Measurements from ENCODE around the gene XIST.
"Not testable (repeated sequence)": the region's sequence is repeated elsewhere in the genome, so short reads cannot be mapped to it uniquely, and the experiment has no call there.

XIST gene

DNA sequence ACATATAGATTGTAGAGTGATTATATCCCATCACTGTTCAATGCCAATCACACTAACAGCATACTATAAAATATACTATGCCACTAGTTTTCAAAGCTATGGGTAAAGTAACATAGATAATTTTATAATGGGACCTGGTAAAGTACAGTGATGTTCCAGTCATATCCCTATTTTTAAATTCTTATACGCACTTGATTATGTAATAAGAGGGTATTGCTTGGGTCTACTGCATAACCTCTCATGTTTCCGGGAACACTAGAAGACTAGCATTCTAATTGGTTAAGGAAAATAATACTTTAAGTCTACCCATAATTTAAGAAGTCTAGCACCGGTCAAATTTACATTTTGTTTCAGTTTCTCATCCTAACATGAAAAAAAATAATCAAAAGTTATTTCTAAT is 14.4 kb downstream of the XIST start:
- DNase-seq: no peak

DNA sequence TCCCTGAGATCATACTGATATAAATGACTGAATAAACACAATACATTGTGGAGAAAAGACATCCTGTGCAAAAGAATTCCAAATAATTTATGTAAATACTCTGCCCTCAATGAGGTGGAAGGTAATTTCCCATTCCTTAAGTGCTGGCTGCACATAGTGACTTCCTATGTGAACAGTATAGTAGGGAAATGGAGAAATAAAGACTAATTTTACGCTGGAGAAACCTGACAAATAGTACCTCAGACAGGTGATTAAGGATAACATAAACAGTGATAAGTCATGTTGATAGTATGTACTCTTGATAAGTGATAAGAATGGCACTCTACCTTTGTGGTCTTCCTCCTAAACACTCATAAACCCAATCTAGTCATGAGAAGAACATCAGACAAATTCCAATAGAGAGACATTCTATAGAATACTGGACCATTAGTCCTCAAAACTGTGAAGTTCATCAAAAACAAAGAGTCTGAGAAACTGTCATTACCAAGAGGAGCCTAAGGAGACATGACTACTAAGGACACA is 15.5 kb downstream of the XIST start:
- no peak for DNase-seq

DNA sequence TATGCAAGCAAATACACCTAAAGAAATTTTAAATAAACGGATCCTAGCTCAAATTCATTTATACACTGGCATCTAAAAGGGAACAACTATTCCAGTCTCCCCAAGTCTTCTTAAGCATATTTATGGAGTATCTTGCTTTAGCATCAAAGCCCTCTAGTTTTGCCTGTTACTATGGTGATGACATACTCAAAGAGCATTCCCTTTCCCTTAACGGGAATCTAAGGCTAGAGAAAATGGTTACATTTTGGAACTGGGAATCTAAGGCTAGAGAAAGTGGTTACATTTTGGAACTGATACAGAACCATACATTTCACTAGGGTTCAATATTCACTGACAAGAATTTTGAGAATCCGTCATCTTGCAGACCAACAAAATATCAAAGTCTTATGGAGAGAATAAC is 18.3 kb downstream of the XIST start:
- DNase-seq: no peak

DNA sequence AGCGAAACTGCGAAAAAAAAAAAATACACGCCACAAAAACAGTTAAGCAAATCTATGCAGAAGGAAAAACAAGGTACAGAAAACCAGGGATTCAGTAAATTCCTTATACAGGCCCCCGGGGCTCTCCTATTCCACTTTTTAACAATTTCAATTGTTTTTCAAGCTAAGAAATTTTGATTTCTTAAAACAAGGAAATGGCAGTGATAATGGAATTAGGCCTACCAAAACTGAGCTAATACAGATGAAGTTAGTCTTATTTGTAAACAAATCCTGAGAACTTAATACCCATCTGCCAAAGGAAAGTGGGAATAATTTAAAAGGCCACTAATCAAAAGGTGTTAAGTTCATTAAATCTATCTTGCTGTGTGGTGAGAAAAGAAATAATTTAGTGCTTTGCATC is 20.2 kb downstream of the XIST start:
- no peak for DNase-seq

DNA sequence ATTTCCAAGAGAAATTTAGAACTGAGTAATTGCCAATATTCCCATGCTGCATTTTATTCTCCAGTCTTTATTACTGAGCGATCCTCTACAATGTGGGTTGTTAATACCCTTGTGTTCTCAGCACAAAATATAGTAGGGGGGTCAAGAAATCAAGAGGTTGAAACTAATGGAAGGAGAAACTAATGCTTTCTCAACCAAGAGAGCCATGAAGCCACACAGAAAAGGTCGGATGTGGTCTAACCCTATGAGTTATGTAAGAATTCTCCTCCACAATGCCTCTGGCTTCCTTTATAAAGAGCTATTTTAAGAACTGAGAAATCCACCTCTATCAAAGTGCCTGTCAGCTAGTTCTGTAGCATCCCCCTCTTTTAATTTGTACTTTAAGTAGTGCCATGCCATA is 21.0 kb downstream of the XIST start:
- peak; percentile 5 for DNase-seq

DNA sequence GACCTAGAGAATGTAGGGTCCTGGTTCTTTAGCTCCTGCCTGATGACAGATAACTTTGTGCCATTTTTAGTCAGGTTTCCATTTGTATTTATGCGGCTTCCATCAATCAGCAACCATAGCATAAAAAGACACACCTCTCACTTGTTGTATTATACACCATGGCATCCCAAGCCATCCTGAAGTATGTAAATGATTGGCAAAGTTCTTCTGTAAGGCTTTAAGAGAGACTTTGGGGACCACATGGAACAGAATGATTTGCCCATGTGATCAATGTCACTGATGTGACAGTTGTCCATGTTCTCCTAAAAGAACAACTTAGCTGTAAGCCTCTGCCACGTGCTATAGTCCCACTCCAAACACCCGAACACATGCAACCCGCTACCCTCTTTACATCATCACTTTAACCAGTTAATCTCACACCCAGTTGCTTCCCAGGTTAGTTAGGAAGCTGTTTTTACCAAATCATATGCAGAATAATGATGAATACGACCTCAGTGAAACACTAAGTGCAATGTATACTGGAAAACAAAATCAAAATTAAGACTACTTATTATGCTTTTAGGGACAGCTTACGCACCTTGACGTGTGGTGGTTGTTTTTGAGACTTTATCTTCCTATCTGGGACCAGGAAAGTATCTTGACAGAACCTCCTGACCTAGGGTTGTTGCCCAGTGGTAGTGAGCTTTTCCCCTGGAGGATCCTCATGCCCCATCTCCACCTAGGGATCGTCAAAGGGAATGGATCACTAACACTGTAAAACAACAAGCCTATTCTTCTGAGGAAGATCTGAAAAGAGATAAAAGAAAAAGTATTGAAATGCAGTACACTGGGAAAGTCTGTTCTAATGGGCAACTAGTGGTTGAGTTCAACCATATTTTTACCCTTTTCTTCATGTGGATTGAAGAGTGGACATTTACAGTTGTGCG is 21.8 kb downstream of the XIST start:
- no peak for DNase-seq

DNA sequence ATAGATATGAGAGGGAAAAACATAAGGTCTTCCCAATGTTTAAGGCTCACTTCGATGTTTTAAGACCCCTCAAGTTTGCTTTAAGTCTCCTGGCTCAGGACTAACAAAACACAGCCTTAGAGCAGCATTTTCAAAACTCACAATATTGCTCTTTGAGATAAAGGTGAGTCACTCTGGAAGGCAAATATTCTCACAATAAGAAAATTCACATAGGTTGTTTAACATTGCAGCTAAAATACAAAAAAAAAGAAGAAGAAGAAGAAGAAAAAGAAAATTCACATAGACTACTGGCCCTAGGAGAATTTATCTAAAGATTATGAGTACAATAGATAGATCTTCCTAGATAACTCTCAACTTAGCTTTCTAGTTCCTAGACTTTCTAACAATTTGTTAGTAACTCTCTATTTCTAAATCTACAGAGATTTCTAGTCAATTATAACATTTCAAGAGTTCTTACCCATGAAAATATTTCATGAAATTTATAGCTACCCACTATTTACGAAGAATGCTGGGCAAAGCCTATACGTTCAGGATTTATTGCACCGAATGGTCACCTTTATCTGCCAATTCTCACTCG is 22.5 kb downstream of the XIST start:
- no peak for DNase-seq

DNA sequence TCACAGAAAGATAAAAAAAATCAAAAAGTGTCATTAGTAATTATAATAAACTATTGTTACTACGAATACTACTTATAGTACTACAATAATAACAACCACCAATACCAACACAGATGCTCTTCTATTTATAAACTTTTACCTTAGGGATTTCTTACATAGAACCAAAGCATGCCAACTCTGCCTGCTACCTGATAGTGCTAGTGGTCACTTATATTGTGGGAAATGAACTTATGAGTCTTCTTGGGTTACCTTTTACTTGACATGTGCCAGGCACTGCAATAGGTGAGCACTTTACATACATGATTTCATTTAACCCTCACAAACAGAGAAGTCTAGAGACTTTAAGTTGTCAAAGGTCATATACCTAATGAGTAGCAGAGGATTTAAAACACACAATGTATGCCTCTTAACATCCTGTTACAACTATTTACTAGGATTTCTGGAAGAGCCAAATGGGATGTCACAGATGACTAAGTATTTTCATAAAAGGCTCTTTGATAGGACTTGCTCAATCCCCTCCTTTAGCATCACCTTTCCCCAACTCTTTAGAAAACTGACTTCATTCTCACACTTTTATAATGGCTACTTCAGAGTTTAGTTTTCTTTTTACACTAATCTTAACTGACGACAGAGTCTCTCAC is 24.3 kb downstream of the XIST start:
- DNase-seq: no peak

DNA sequence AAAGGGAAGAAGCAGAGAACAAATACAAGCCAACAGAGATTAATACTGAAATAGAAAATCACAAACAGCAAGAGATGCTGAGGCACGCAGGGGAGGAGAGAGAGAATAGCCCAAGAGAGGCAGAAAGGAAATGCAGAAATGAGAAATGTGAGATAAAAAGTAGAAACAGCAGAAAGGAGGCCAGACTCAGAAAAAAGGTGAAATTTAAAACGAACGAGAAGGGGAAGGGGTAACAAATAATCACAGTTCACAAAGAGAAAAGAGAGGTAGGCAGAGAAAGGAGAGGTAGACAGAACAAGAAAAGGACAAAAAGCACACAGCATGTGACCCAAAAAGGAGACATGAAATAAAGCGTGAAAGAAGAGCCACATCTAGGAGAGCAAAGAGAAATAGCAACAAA is 25.1 kb downstream of the XIST start:
- no peak for DNase-seq

DNA sequence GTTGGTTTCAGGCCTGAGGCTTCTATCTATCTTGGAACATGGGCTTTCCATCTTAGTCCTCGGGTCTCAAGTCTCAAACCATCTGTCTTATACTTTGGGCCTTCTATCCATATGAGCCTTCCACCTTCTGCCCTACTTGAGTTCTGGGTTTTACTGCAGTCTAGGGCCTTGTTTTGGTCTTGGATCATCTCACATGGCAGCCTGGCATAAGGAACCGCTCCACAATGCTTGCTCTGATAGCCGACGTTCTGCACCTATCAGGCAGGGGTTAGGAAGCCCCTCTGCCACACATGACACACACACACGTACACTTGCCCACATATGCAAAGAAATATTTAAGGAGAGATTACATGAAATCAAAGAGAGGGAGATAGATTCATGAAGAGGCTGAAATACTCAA is 25.5 kb downstream of the XIST start:
- no peak for DNase-seq

DNA sequence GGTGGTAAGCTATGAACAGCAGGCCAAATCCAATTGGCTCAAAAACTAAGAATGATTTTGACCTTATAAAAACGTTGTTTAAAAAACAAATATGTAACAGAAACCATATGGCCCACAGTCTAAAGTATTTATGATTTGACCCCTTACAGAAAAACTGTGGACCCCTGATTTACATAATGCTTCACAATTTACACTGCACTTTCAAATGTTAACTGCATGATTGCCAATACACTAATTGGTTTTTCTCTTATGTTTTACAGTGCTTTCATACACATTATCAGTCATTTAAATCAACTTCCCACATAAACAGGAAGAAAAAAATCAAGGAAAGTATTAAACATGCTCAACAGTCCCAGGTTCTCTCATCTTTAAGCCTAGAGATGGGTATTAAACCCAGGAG is 26.9 kb downstream of the XIST start:
- no peak for DNase-seq

DNA sequence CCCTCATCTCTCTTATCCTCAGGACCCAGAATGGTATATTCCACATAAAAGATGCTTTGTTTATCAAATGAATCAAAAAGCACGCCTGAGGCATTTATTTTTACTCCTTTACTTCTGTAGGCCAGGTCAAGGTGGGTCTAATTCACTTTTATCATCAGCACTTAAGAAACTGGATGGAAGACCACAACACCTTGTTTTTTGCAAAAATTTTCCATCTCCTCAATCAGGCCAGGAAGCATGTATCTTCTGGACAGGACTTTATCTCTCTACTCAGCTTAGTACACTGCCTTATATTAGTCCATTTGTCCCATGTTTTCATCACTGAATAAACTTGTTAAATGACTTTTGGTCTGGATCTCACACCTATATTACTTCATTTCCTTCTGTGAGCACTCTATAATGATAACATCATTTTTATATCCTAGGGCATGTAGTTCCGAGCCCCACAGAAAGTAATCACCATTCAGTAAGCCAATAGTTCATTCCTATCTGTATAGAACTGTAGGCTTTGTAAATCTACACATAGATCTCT is 29.0 kb downstream of the XIST start:
- no peak for DNase-seq

DNA sequence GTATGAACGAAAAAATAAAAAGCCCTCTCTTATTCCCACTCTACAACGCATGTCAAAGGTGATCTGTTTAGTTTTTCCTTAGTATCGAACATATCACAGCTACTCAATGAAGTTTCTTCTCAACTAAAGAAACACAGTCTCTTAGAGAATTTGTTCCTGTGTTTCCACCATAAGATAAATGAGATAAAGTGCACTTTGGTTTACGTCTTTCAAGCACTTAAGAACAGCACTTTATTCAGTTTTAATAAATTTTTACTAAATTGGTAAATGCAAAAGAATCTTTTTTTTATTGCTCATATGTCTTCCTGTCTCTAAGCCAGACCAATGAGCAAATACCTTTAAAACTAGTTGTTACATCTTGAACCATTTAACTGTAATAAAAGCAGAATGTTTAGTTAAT is 29.7 kb downstream of the XIST start:
- DNase-seq: no peak

DNA sequence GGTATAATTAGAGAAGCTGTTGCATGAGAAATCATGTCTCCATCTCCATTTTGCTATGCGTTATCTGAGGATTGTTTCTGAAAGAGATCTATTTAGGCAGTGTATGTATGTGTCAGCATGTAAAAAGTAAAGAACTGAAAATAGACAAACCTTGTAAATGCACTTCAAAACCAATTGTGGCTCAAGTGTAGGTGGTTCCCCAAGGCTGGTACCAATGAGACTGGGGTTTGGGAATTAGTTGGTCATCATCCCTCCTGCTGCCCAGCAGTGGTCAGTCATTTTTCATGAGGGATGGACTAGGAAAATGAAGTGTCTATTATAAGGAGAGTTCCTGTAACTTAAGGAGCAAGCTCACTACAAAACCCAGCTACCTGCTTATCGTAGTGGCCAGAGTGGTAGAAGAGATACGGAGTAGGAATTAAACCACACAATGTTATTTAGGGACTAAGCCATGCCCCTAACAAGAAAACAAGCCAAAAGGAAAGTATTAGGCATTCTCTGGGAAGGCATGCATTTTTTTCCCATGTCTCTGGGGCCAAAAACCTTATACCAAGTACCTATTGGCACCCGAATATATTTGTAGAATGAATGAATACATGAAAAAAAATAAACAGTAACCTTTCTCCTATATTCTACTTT is 30.5 kb downstream of the XIST start:
- no peak for DNase-seq

DNA sequence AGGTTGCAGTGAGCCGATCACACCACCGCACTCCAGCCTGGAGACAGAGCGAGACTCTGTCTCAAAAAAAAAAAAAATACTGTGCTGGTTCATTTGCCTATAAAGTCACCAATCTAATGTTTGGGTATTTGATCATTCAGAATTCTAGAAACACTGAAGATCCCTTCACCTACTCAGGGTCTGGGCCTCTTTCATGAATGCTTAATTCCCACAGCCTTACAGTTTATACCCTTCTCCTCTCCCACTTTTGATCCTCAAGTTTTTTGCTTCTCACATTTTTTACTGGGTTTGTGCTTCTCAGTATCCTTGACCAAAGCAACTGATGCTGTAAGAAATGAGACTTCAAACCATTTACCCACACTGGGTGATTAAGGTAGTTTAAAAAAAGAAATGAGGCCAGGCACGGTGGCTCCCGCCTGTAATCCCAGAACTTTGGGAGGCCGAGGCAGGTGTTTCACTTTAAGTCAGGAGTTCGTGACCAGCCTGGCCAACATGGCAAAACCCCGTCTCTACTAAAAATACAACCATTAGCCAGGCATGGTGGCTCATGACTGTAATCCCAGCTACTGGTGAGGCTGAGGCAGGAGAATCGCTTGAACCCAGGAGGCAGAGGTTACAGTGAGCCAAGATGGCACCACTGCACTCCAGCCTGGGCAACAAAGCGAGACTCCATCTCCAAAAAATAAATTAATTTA is 32.5 kb downstream of the XIST start:
- not testable (repeated sequence) for DNase-seq

DNA sequence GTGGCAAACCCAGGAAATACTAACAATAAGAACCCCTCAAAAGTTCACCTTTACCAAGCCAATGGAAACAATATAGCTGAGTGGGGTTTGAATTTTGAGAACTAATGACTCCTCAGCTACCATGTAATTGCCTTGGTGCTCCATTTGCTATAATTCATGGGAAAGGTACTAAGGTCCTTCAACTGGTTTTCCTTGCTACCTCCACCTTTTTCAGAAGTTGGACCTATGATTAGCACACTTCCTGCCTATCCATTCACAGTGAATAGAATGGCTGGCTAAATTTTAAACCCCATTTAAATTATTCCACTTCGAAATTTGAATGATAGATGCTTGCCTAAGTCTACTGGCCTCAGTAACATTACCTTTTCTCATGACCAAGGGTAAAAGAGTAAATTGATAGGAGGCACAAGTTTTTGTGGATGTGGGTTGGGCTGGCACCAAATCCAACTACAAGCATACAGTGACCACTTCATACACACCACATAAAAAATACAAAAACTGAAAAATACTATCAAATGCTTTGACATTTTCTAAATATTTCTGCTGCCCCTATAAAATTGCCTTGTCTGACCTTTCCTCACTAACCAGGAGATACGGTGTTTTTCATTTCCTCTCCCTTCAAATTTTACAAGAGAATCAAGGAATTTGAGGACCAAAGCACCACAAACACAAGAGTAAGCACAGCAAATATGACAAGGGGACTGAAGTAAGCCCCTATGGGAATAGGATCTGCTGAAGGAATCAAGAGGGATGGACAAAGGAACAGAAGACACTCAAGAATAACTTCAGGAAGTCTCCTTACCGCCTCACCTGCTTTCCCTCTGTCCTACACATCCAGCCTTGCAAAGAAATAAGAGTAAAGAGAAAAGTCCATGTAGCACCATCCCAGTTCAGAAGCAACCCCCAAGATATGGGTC is 34.1 kb downstream of the XIST start:
- no peak for DNase-seq

DNA sequence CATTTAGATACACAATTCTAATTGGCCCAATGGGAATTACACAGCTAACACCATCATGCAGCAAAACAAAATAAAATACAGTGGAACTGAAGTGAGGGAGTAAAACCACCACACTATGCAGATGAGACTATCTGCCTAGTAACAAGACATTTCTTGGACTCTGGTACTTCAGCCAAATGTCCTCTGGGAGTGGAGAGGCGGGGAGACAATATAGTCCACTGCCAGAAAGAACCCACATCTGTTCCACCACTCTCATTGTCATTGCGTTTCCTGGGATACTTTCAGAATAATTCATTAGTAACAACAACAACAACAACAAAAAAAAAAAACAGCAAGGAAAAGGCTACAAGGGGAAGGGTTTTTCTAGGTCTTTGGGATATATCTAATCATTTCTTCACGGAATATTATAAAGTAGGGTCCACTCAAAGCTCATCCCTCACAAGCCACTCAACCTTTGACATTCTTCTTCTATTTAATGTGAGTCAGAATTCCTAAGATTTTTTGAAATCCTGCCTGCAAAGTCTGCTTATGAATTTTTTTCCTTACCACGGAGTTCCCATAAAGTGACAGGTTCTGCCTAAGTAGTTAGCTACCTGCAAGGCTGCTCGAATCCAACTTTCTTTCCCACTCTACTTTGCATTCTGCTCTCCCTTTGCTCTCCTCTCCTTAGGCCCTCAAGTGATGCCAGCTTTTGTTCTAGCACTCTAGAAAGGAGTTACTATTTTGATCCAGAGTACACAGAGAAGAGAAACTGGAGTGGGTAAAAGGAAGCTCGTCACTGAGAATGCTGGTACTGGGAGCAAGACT is 34.9 kb downstream of the XIST start:
- DNase-seq: no peak

DNA sequence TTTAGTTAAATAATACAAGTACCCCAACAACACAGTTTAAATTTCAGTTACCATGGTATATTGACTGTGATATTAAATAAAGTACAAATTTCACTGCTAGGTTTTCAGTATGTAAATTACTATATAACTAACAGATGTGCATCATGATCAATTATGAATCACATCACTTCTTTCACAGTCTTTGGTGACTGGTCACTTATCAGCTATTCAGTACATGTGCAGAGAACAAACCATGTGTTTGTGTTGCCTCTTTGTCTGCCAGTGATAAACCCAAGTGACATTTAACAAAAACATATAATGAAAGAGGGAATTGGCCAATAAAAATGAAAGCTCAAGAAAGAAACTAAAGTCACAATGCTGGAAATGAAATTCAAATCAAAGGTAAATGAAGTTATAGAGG is 40.3 kb downstream of the XIST start:
- DNase-seq: no peak

DNA sequence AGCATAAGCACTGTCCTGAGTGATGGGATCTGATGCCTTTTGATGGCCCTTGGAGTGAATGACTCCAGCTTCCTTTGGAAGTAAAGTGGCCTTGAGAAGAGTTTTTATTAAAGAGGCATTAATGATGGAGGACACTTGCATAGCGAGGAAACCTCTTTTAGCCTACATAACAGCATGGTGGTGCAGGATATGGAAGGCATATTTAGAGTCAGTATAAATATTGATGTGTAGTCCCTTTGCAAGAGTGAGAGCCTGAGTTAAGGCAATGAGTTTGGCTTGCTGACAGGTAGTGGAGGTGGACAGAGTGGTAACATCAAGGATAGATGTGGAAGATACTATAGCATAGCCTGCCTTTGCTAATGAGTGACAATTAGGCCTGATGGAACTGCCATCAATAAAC is 48.4 kb downstream of the XIST start:
- not testable (repeated sequence) for DNase-seq

DNA sequence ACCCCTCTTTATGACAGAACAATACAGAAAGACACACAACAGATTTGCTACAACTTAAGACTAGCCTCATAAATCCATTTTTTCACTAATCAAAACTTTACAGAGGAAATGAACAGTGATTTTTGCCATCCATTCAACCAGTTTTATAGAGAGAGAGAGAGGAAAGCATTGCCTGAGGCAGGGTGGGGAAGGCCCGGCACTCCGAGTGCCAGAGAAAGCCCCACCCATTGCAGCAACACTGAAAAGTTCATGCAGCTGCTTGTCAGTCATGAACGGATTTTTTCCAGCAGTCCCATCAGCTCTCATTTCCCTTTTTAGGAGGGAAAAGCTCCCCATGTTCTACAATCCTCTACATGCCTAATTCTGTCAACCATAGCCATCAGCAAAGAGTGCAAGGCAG is 52.6 kb downstream of the XIST start:
- DNase-seq: no peak

DNA sequence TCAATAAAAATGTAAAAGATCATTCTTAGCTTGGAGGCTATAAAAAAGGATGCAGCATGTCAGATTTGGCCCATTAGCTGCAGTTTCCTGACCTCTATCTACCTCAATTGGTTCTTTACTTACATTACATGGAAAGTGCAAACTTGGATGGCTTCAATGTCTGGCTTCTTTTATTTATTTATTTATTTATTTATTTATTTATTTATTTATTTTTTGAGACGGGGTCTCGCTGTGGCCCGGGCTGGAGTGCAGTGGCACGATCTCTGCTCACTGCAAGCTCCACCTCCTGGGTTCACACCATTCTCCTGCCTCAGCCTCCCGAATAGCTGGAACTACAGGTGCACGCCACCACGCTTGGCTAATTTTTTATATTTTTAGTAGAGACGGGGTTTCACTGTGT is 60.0 kb downstream of the XIST start:
- not testable (repeated sequence) for DNase-seq

All from GF-D8 (cell line).